LNCAP (cell line): ENCODE measurements around the gene NAALADL1.

Source experiments
- CTCF ChIP-seq: fragments of 450-650 bp; IDR thresholded peaks from 2 replicates; pipeline ENCODE4 v1.5.1; 2017; ENCODE audit warnings: mild to moderate bottlenecking

The NAALADL1 gene

GRCh38 chr11:65032216-65032615 lies 26.1 kb downstream of the NAALADL1 start:
- no peak for TF ChIP-seq CTCF

GRCh38 chr11:65027213-65028067 lies 30.9 kb downstream of the NAALADL1 start, which contains the start of gene SNX15:
Gene SNX15 (plus strand): TSS chr11:65027439. CDS start chr11:65027538, 99 bp downstream.
- TF ChIP-seq CTCF, result peak; percentile 42; the same call in 1 of the 2 replicates

GRCh38 chr11:65026810-65027209 lies 31.5 kb downstream of the NAALADL1 start:
- TF ChIP-seq CTCF, result no peak

GRCh38 chr11:65021509-65021908 lies 36.8 kb downstream of the NAALADL1 start:
- no peak for TF ChIP-seq CTCF

GRCh38 chr11:65021003-65021402 lies 37.4 kb downstream of the NAALADL1 start:
- no peak for TF ChIP-seq CTCF

GRCh38 chr11:65019824-65020223 lies 38.5 kb downstream of the NAALADL1 start:
- no peak for TF ChIP-seq CTCF

- no peak for TF ChIP-seq CTCF
These were observed 40.4 kb downstream of the NAALADL1 start for GRCh38 chr11:65017937-65018336.
